Naive thymus-derived CD4-positive, alpha-beta T cell (primary cell): ENCODE measurements around the gene HTT. TPM values are rescaled to one million over a fixed set of nuclear protein-coding genes. Genes with fewer than 3 reads are reported as not detected.

Experiments
- ATAC-seq: fragments of 150-1000 bp; cut with Tn5 transposase; 2 replicates; pipeline ENCODE4 v1.10.0; 2021; ENCODE audit warnings: mild to moderate bottlenecking, moderate library complexity
- CTCF ChIA-PET: fragments of 350-600 bp; sonication (Branson Sonifier 250); formaldehyde crosslinking; loops from one replicate; lab custom pipeline; 2021; ENCODE audit warnings: antibody characterized with exemption; lab: Charles Lee
- POLR2A ChIA-PET: fragments of 350-600 bp; sonication (Branson Sonifier 250); formaldehyde crosslinking; loops from one replicate; lab custom pipeline; 2021; ENCODE audit warnings: antibody characterized with exemption, inconsistent platforms; lab: Charles Lee
- DNase-seq, 9 donors: peaks; one replicate each; pipeline versions ENCODE4 v3.0.0 to v3.0.0-alpha.2; 2020 to 2022; ENCODE audit warnings: mixed read lengths in 1 of 9
- H3K27ac ChIP-seq: one replicate; pipeline ENCODE4 v1.7.0; 2013; ENCODE audit warnings: mild to moderate bottlenecking, low read depth, low read length, moderate library complexity
- H3K27me3 ChIP-seq, 2 donors: one replicate each; pipeline ENCODE4 v1.7.0; 2013; ENCODE audit warnings: low read length in 2 of 2, mild to moderate bottlenecking in 2 of 2, moderate library complexity in 2 of 2; ENCODE audit not compliant: control insufficient read depth in 2 of 2, insufficient read depth in 2 of 2
- H3K36me3 ChIP-seq, 3 experiments: 1 replicate in 2 of 3; 2 replicates in 1 of 3; pipeline ENCODE4 v1.7.0; 2013; ENCODE audit warnings: low read length in 3 of 3, mild to moderate bottlenecking in 3 of 3, moderate library complexity in 1 of 3; ENCODE audit not compliant: insufficient read depth in 3 of 3, control insufficient read depth in 2 of 3
- H3K4me1 ChIP-seq, 2 donors: one replicate each; pipeline ENCODE4 v1.7.0; 2013; ENCODE audit warnings: low read length in 2 of 2, mild to moderate bottlenecking in 2 of 2, moderate library complexity in 1 of 2; ENCODE audit not compliant: control insufficient read depth in 2 of 2, insufficient read depth in 2 of 2
- H3K4me3 ChIP-seq: 2 replicates; pipeline ENCODE4 v1.7.0; 2013; ENCODE audit warnings: mild to moderate bottlenecking, low read length
- H3K9me3 ChIP-seq, 3 experiments: 1 replicate in 2 of 3; 2 replicates in 1 of 3; pipeline ENCODE4 v1.7.0; 2013; ENCODE audit warnings: low read length in 3 of 3; ENCODE audit not compliant: control insufficient read depth in 2 of 3
- H3K27ac Mint-ChIP-seq, 9 donors: one replicate each; pipeline ENCODE4 v1.8.0; 2020 to 2022; ENCODE audit warnings: mixed read lengths in 9 of 9, mild to moderate bottlenecking in 8 of 9, moderate library complexity in 5 of 9, inconsistent platforms in 2 of 9
- H3K27me3 Mint-ChIP-seq, 5 donors: one replicate each; pipeline ENCODE4 v1.8.0; 2021 to 2022; ENCODE audit warnings: mixed read lengths in 5 of 5, mild to moderate bottlenecking in 1 of 5
- H3K36me3 Mint-ChIP-seq, 5 donors: one replicate each; pipeline ENCODE4 v1.8.0; 2020 to 2022; ENCODE audit warnings: mixed read lengths in 5 of 5, mild to moderate bottlenecking in 3 of 5, inconsistent platforms in 1 of 5
- H3K4me1 Mint-ChIP-seq, 7 donors: one replicate each; pipeline ENCODE4 v1.8.0; 2020 to 2022; ENCODE audit warnings: mixed read lengths in 7 of 7, mild to moderate bottlenecking in 3 of 7, inconsistent platforms in 1 of 7
- H3K4me3 Mint-ChIP-seq, 10 donors: one replicate each; pipeline ENCODE4 v1.8.0; 2020 to 2022; ENCODE audit warnings: mild to moderate bottlenecking in 10 of 10, mixed read lengths in 10 of 10, moderate library complexity in 6 of 10, inconsistent platforms in 2 of 10
- H3K9me3 Mint-ChIP-seq, 11 donors: one replicate each; pipeline ENCODE4 v1.8.0; 2020 to 2022; ENCODE audit warnings: mixed read lengths in 11 of 11, mild to moderate bottlenecking in 4 of 11, inconsistent platforms in 1 of 11, moderate library complexity in 1 of 11
- intact Hi-C, 2 donors: fragments of 100-400 bp; cut with micrococcal nuclease; formaldehyde crosslinking; loops; one replicate each; pipeline ENCODE4 v1.15.1; 2023
- polyA plus RNA-seq, 2 donors: library from polyadenylated mRNA; unstranded; fragments of 300-500 nt; fragmentation: Illumina TruSeq; gene quantifications; one replicate each; pipeline ENCODE4 v1.2.3, GENCODE V29; 2021
- total RNA-seq, 6 experiments: library from RNA in 5 of 6; stranded (reverse) in 5 of 6; gene quantifications; 1 replicate in 5 of 6; 2 replicates in 1 of 6; pipeline ENCODE4 v1.2.3 and lab custom pipeline; 2021 to 2026

The HTT gene
- total and polyA plus RNA-seq, 7 experiments from 2014 or later = 2.4 to 115 (median 71.6) TPM

GRCh38 chr4:3034231-3034630 lies 40.2 kb upstream of the HTT start:
- H3K4me1 Mint-ChIP-seq = peaks cover 16 to 22% (median 20%) of the 10 kb centered on the region in 7 donors
- no peaks in the 10 kb centered on the region for H3K9me3 Mint-ChIP-seq
- ATAC-seq (no peak), DNase-seq (no peak)
- H3K27ac Mint-ChIP-seq = peak overlapping the region in 1 of 9 donors; percentile 33
- peaks cover 0 to 15% (median 0%) of the 10 kb centered on the region in 5 donors for H3K27me3 Mint-ChIP-seq
- Histone ChIP-seq H3K9me3 (no peaks in the 10 kb centered on the region), H3K4me3 (no peak overlapping the region), H3K27ac (no peak overlapping the region), H3K27me3 (no peaks in the 10 kb centered on the region), H3K36me3 (no peaks in the 10 kb centered on the region), H3K4me1 (peaks cover 7 to 12% of the 10 kb centered on the region in 2 donors)
- CTCF ChIA-PET = no interaction called here
- intact Hi-C loops = no loop called here
- H3K36me3 Mint-ChIP-seq = no peaks in the 10 kb centered on the region
- no peak overlapping the region for H3K4me3 Mint-ChIP-seq
- POLR2A ChIA-PET = interaction anchor here (0.8 kb wide), 1 partner anchor 70 kb away, joined by 3 read pairs; no protein-coding TSS in a partner anchor

GRCh38 chr4:3035249-3035648 lies 39.2 kb upstream of the HTT start:
- intact Hi-C loops = loop anchor here in 1 of 2 donors (5.0 kb wide), 2 partner anchors 37 to 273 kb away; partner anchors contain the start of genes HTT and HTT-AS

GRCh38 chr4:3035674-3036073 lies 38.8 kb upstream of the HTT start:
- Mint-ChIP-seq H3K4me1 (peaks cover 19 to 25% (median 23%) of the 10 kb centered on the region in 7 donors), H3K36me3 (no peaks in the 10 kb centered on the region), H3K27me3 (peaks cover 0 to 15% (median 0%) of the 10 kb centered on the region in 5 donors), H3K9me3 (no peaks in the 10 kb centered on the region), H3K4me3 (no peak overlapping the region), H3K27ac (peak overlapping the region in 1 of 9 donors; percentile 59)
- H3K9me3 ChIP-seq = no peaks in the 10 kb centered on the region
- ChIA-PET POLR2A (no interaction called here), CTCF (interaction anchor here (1.3 kb wide), 1 partner anchor 273 kb away, joined by 3 read pairs; no protein-coding TSS in a partner anchor)
- ATAC-seq (no peak), DNase-seq (no peak)
- H3K4me3 ChIP-seq = no peak overlapping the region
- no peaks in the 10 kb centered on the region for H3K27me3 ChIP-seq
- H3K36me3 ChIP-seq = no peaks in the 10 kb centered on the region
- no peak overlapping the region for H3K27ac ChIP-seq
- peaks cover 8 to 12% of the 10 kb centered on the region in 2 donors for H3K4me1 ChIP-seq
- intact Hi-C loops = loop anchor here in 1 of 2 donors (5.0 kb wide), 2 partner anchors 37 to 273 kb away; partner anchors contain the start of genes HTT and HTT-AS

More at GRCh38 chr4:3035249-3035648, 39.2 kb upstream of the HTT start:
- Mint-ChIP-seq H3K4me3 (no peak overlapping the region), H3K27ac (no peak overlapping the region), H3K36me3 (no peaks in the 10 kb centered on the region), H3K9me3 (no peaks in the 10 kb centered on the region), H3K4me1 (peaks cover 16 to 22% (median 20%) of the 10 kb centered on the region in 7 donors), H3K27me3 (peaks cover 0 to 15% (median 0%) of the 10 kb centered on the region in 5 donors)
- H3K9me3 ChIP-seq = no peaks in the 10 kb centered on the region
- no peak for DNase-seq
- no peaks in the 10 kb centered on the region for H3K36me3 ChIP-seq
- no peaks in the 10 kb centered on the region for H3K27me3 ChIP-seq
- H3K4me1 ChIP-seq = peaks cover 7 to 12% of the 10 kb centered on the region in 2 donors
- CTCF ChIA-PET = no interaction called here
- no peak overlapping the region for H3K4me3 ChIP-seq
- ATAC-seq = no peak
- H3K27ac ChIP-seq = no peak overlapping the region
- POLR2A ChIA-PET = interaction anchor here (0.8 kb wide), 1 partner anchor 71 kb away, joined by 3 read pairs; no protein-coding TSS in a partner anchor

GRCh38 chr4:3036131-3036952 lies 38.1 kb upstream of the HTT start:
- H3K9me3 Mint-ChIP-seq = no peaks in the 10 kb centered on the region
- H3K4me3 ChIP-seq = no peak overlapping the region
- intact Hi-C loops = loop anchor here in 1 of 2 donors (5.0 kb wide), 2 partner anchors 36 to 274 kb away; partner anchors contain the start of genes HTT and HTT-AS
- peaks cover 21 to 30% (median 27%) of the 10 kb centered on the region in 7 donors for H3K4me1 Mint-ChIP-seq
- H3K4me3 Mint-ChIP-seq = peak overlapping the region in 3 of 10 donors; percentile 5 to 81 (median 59)
- no peaks in the 10 kb centered on the region for H3K36me3 ChIP-seq
- peaks cover 0 to 14% (median 0%) of the 10 kb centered on the region in 5 donors for H3K27me3 Mint-ChIP-seq
- ChIA-PET CTCF (interaction anchor here (0.6 to 1.3 kb wide), 2 partner anchors 274 to 284 kb away, joined by 3 read pairs; no protein-coding TSS in a partner anchor), POLR2A (no interaction called here)
- no peak for ATAC-seq
- H3K27ac Mint-ChIP-seq = peak overlapping the region in 2 of 9 donors; percentile 55 to 67
- H3K36me3 Mint-ChIP-seq = no peaks in the 10 kb centered on the region
- H3K27me3 ChIP-seq = no peaks in the 10 kb centered on the region
- no peak overlapping the region for H3K27ac ChIP-seq
- H3K9me3 ChIP-seq = no peaks in the 10 kb centered on the region
- H3K4me1 ChIP-seq = peaks cover 13 to 15% of the 10 kb centered on the region in 2 donors
- DNase-seq = no peak

- no peaks in the 10 kb centered on the region for H3K36me3 Mint-ChIP-seq
- H3K4me1 ChIP-seq = peaks cover 20 to 23% of the 10 kb centered on the region in 2 donors
- CTCF ChIA-PET = interaction anchor here (0.6 to 1.2 kb wide), 5 partner anchors 44 to 502 kb away, joined by 3 to 5 read pairs (median 3); partner anchors contain the start of gene FAM193A
- intact Hi-C loops = loop anchor here (1.0 to 5.0 kb wide), 7 partner anchors 7 to 276 kb away; partner anchors contain the start of genes GRK4 (in 1 of the 2), HTT (in 1 of the 2), HTT-AS (in 1 of the 2) and NOP14 (in 1 of the 2)
- POLR2A ChIA-PET = interaction anchor here (0.6 to 0.9 kb wide), 3 partner anchors 44 to 103 kb away, joined by 3 to 6 read pairs (median 3); no protein-coding TSS in a partner anchor
- no peaks in the 10 kb centered on the region for H3K27me3 ChIP-seq
- no peaks in the 10 kb centered on the region for H3K9me3 Mint-ChIP-seq
- peak overlapping the region; percentile 34 for H3K27ac ChIP-seq
- H3K4me1 Mint-ChIP-seq = peaks cover 30 to 44% (median 37%) of the 10 kb centered on the region in 7 donors
- H3K27ac Mint-ChIP-seq = peak overlapping the region in 5 of 9 donors; percentile 52 to 92 (median 62)
- DNase-seq (peak in 3 of 9 donors; percentile 17 to 29 (median 17)), ATAC-seq (peak; percentile 10)
- H3K27me3 Mint-ChIP-seq = peaks cover 0 to 12% (median 0%) of the 10 kb centered on the region in 5 donors
- H3K9me3 ChIP-seq = no peaks in the 10 kb centered on the region
- peak overlapping the region; percentile 41 for H3K4me3 ChIP-seq
- H3K4me3 Mint-ChIP-seq = peak overlapping the region; percentile 46 to 91 (median 82)
- H3K36me3 ChIP-seq = no peaks in the 10 kb centered on the region
Observed at GRCh38 chr4:3037957-3038461, 36.5 kb upstream of the HTT start.
